Uterus (tissue), 2 donors: ENCODE measurements around the gene CD226.

Experiments used
- CTCF ChIP-seq, 4 experiments: fragments of 200-600 bp in 2 of 4; fragments of 450-650 bp in 2 of 4; sonication (generic) in 2 of 4; IDR thresholded peaks; one replicate each; pipeline ENCODE4 v1.5.1; 2016 to 2019; ENCODE audit warnings: antibody characterized with exemption in 4 of 4, mild to moderate bottlenecking in 2 of 4, moderate library complexity in 1 of 4
- POLR2A ChIP-seq, 2 donors: fragments of 450-650 bp; IDR thresholded peaks; one replicate each; pipeline ENCODE4 v1.6.1; 2016; ENCODE audit warnings: antibody characterized with exemption in 2 of 2, mild to moderate bottlenecking in 1 of 2, moderate library complexity in 1 of 2

DNA sequence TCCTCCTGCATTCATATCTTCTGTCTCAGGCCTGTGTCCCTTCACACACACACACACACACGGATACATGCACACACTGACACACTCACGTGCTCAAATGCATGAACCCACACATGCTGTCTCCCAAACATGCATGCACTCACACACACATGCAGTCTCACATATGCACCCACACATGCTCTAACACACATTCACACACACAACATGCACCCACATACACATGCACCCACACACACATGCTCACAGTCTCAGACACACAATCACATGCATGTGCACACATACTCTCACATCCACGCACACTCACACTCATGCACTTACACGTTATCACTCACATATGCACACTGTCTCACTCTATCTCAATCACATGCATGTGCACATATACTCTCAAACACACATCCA, 1.9 kb upstream of the CD226 start:
- no peak for TF ChIP-seq CTCF (IDR thresholded peaks at IDR 0.05)
- no peak for TF ChIP-seq POLR2A (IDR thresholded peaks at IDR 0.05)
